Endothelial cell of umbilical vein (primary cell): Measurements from ENCODE around the gene CBY2. TPM values are rescaled to one million over a fixed set of nuclear protein-coding genes. Genes with fewer than 3 reads are reported as not detected.

ENCODE experiments used
- BruUV-seq: library from RNA; stranded (reverse); fragments of 400-500 nt; replicated peaks from 2 replicates; lab custom pipeline; 2021; lab: Mats Ljungman, UMichigan
- CTCF ChIA-PET: fragments of 300-600, 350-600 bp; sonication (Branson Sonifier 250); formaldehyde crosslinking; loops from one replicate; lab custom pipeline; 2021; ENCODE audit warnings: antibody characterized with exemption, inconsistent platforms; lab: Charles Lee
- POLR2A ChIA-PET: fragments of 300-600, 350-600 bp; sonication (Branson Sonifier 250); formaldehyde crosslinking; loops from one replicate; lab custom pipeline; 2021; ENCODE audit warnings: antibody characterized with exemption, inconsistent platforms; lab: Charles Lee
- DNase-seq: peaks from one replicate; pipeline ENCODE4 v3.0.0-alpha.2; 2011; ENCODE audit warnings: low read depth, low spot score
- FAIRE-seq: peaks from 2 replicates; lab custom pipeline; 2011; peaks lifted over from hg19 to GRCh38; lab: Jason Lieb, UNC
- H2AFZ ChIP-seq: 2 replicates; pipeline ENCODE4 v1.6.0; 2012; ENCODE audit warnings: low read depth, low read length, control low read depth, inconsistent platforms
- H3K27ac ChIP-seq: 2 replicates; pipeline ENCODE4 v1.5.1; 2011; ENCODE audit warnings: low read depth, mild to moderate bottlenecking, control low read depth, low read length, moderate library complexity; ENCODE audit not compliant: insufficient read depth
- H3K27me3 ChIP-seq, 2 experiments: 2 replicates each; pipeline versions ENCODE4 v1.6.0 to v1.6.1; 2011; ENCODE audit warnings: low read length in 2 of 2, mixed read lengths in 1 of 2; ENCODE audit not compliant: control insufficient read depth in 2 of 2, insufficient read depth in 2 of 2
- H3K36me3 ChIP-seq, 2 experiments: 2 replicates in 1 of 2; 3 replicates in 1 of 2; pipeline ENCODE4 v1.5.1; 2011; ENCODE audit warnings: low read length in 2 of 2, mild to moderate bottlenecking in 1 of 2, moderate library complexity in 1 of 2; ENCODE audit not compliant: control insufficient read depth in 2 of 2, insufficient read depth in 2 of 2; ENCODE audit errors: extremely low read depth in 1 of 2
- H3K4me1 ChIP-seq: 3 replicates; pipeline ENCODE4 v1.5.1; 2011; ENCODE audit warnings: mild to moderate bottlenecking, low read length; ENCODE audit not compliant: control insufficient read depth, insufficient read depth; ENCODE audit errors: extremely low read depth
- H3K4me2 ChIP-seq: 2 replicates; pipeline ENCODE4 v1.6.1; 2011; ENCODE audit warnings: low read length, control low read depth, mixed read lengths; ENCODE audit not compliant: insufficient read depth
- H3K4me3 ChIP-seq, 3 experiments: fragments of 200-600 bp in 1 of 3; sonication (generic), shearing (Covaris generic) in 1 of 3; replicated peaks in 1 of 3; 2 replicates each; pipeline ENCODE4 v1.5.1; 2011 to 2016; ENCODE audit warnings: control low read depth in 3 of 3, low read length in 3 of 3, mild to moderate bottlenecking in 2 of 3, inconsistent platforms in 1 of 3, low read depth in 1 of 3, moderate library complexity in 1 of 3; ENCODE audit not compliant: insufficient read depth in 1 of 3
- H3K79me2 ChIP-seq: 2 replicates; pipeline ENCODE4 v1.6.0; 2012; ENCODE audit warnings: low read length, inconsistent platforms; ENCODE audit not compliant: control insufficient read depth, insufficient read depth
- H3K9ac ChIP-seq: replicated peaks from 2 replicates; pipeline ENCODE3; 2011; ENCODE audit warnings: low read length, control low read depth; ENCODE audit not compliant: insufficient read depth; ENCODE audit errors: extremely low read depth
- H3K9me1 ChIP-seq: replicated peaks from 3 replicates; pipeline ENCODE4 v1.6.0; 2011; ENCODE audit warnings: mild to moderate bottlenecking, low read length; ENCODE audit not compliant: control insufficient read depth, insufficient read depth; ENCODE audit errors: extremely low read depth
- H3K9me3 ChIP-seq: replicated peaks from 2 replicates; pipeline ENCODE4 v1.5.1; 2012; ENCODE audit warnings: low read length, inconsistent platforms; ENCODE audit not compliant: control insufficient read depth, insufficient read depth
- H4K20me1 ChIP-seq: replicated peaks from 2 replicates; pipeline ENCODE3; 2011; ENCODE audit warnings: mild to moderate bottlenecking, low read length; ENCODE audit not compliant: control insufficient read depth, insufficient read depth; ENCODE audit errors: extremely low read depth
- CTCF ChIP-seq, 2 donors: IDR thresholded peaks; 1 replicate in 1 of 2; 2 replicates in 1 of 2; pipeline ENCODE4 v1.5.1; 2011; ENCODE audit warnings: low read length in 2 of 2, mild to moderate bottlenecking in 2 of 2, moderate library complexity in 2 of 2, control low read depth in 1 of 2, inconsistent platforms in 1 of 2, low read depth in 1 of 2; ENCODE audit not compliant: insufficient read depth in 1 of 2; ENCODE audit errors: extremely low read depth in 1 of 2
- EZH2 ChIP-seq: IDR thresholded peaks from 2 replicates; pipeline ENCODE4 v1.6.1; 2012; ENCODE audit warnings: borderline replicate concordance, low read depth, mild to moderate bottlenecking, moderate library complexity, low read length, inconsistent platforms; ENCODE audit not compliant: severe bottlenecking
- FOS ChIP-seq: IDR thresholded peaks from 2 replicates; pipeline ENCODE4 v1.6.1; 2011; ENCODE audit warnings: mild to moderate bottlenecking, low read length, moderate library complexity, borderline replicate concordance; ENCODE audit not compliant: insufficient read depth
- GATA2 ChIP-seq: IDR thresholded peaks from 2 replicates; pipeline ENCODE4 v1.7.0; 2011; ENCODE audit warnings: low read depth, mild to moderate bottlenecking, moderate library complexity, mixed read lengths, low read length; ENCODE audit not compliant: insufficient read length, insufficient read depth
- JUN ChIP-seq: IDR thresholded peaks from 2 replicates; pipeline ENCODE4 v1.6.1; 2011; ENCODE audit warnings: borderline replicate concordance, low read depth; ENCODE audit not compliant: insufficient read length, insufficient read depth
- MAX ChIP-seq: IDR thresholded peaks from 2 replicates; pipeline ENCODE4 v1.6.1; 2011; ENCODE audit not compliant: insufficient read depth, insufficient read length
- MYC ChIP-seq: IDR thresholded peaks from one replicate; pipeline ENCODE4 v1.6.1; 2011; ENCODE audit warnings: mild to moderate bottlenecking, low read depth, low read length
- POLR2A ChIP-seq: IDR thresholded peaks from 2 replicates; pipeline ENCODE4 v1.6.1; 2012; ENCODE audit warnings: low read depth, mild to moderate bottlenecking, control low read depth, low read length
- POLR2AphosphoS5 ChIP-seq: IDR thresholded peaks from 2 replicates; pipeline ENCODE4 v1.6.1; 2012; ENCODE audit warnings: low read depth, mild to moderate bottlenecking, control low read depth, low read length, moderate library complexity; ENCODE audit not compliant: insufficient read depth
- dilution Hi-C: fragments of 300-500 bp; cut with MboI; formaldehyde crosslinking; loops from one replicate; pipeline ENCODE4 v1.15.0; 2019; ENCODE audit warnings: low sequenced_read_pairs; ENCODE audit not compliant: extremely low pct_ligation_motif_present
- intact Hi-C: fragments of 100-400 bp; cut with micrococcal nuclease; formaldehyde crosslinking; loops from one replicate; pipeline ENCODE4 v1.10.0; 2022
- polyA plus RNA-seq, 4 experiments: library from polyadenylated mRNA; depleted of rRNA in 3 of 4; stranded (reverse) in 3 of 4; unstranded in 1 of 4; fragments of >200 nt; gene quantifications; 2 replicates each; pipeline versions ENCODE4 v1.2.1 to v1.2.3, GENCODE V29; 2011 to 2012; ENCODE audit warnings: missing spikeins in 1 of 4
- total RNA-seq: library from RNA; stranded (reverse); gene quantifications from 2 replicates; pipeline ENCODE4 v1.2.3, GENCODE V29; 2021

The CBY2 gene
- total and polyA plus RNA-seq, 2 donors (not counting 3 experiments of a cell fraction or from before 2014, with no cell fraction given) = not detected

- H4K20me1 ChIP-seq = no peaks in the 10 kb centered on the region
- H3K79me2 ChIP-seq = no peaks in the 10 kb centered on the region
- TF ChIP-seq GATA2 (no peak), JUN (no peak), MAX (no peak), CTCF (IDR thresholded peaks at IDR 0.05; ENCODE audit: extremely low read depth in 1 of 2, insufficient read depth in 1 of 2, low read depth in 1 of 2, low read length in 2 of 2) (no peak), EZH2 (no peak), FOS (no peak), MYC (no peak), POLR2AphosphoS5 (no peak), POLR2A (no peak)
- H3K4me3 ChIP-seq = no peak overlapping the region
- H3K4me1 ChIP-seq = no peaks in the 10 kb centered on the region
- no peak overlapping the region for H3K4me2 ChIP-seq
- intact Hi-C loops (no loop called here), dilution Hi-C loops (no loop called here)
- H3K9me1 ChIP-seq = no peaks in the 10 kb centered on the region
- CTCF ChIA-PET = no interaction called here
- FAIRE-seq (no peak), DNase-seq (no peak)
- H2AFZ ChIP-seq = no peak overlapping the region
- no TSS peak for BruUV-seq
- no peak overlapping the region for H3K27ac ChIP-seq
- no peak overlapping the region for H3K9ac ChIP-seq
- no peaks in the 10 kb centered on the region for H3K9me3 ChIP-seq
- H3K36me3 ChIP-seq = no peaks in the 10 kb centered on the region
- H3K27me3 ChIP-seq = peaks cover under 1 to 2% of the 10 kb centered on the region in 2 experiments
- POLR2A ChIA-PET = no interaction called here
These were observed 810 bp downstream of the CBY2 start for GRCh38 chr13:45702869-45703391.
